Cardiac muscle cell (in vitro differentiated cells and primary cell): ENCODE results near the gene NFIA. TPM values are rescaled to one million over a fixed set of nuclear protein-coding genes. Genes with fewer than 3 reads are reported as not detected.

ENCODE experiments used
- DNase-seq, 2 donors: peaks; one replicate each; pipeline versions ENCODE4 v3.0.0 to v3.0.0-alpha.2; 2010 to 2017; ENCODE audit warnings: low read depth in 1 of 2, low spot score in 1 of 2
- H3K27ac ChIP-seq: fragments of 200-600 bp; sonication (generic); 2 replicates; pipeline ENCODE4 v1.5.1; 2016
- H3K27me3 ChIP-seq: fragments of 200-600 bp; sonication (generic); 2 replicates; pipeline ENCODE4 v1.6.0; 2016; ENCODE audit warnings: control low read depth
- H3K36me3 ChIP-seq: fragments of 200-600 bp; sonication (generic); 2 replicates; pipeline ENCODE4 v1.5.1; 2016; ENCODE audit warnings: control low read depth
- H3K4me1 ChIP-seq: fragments of 200-600 bp; sonication (generic); 2 replicates; pipeline ENCODE4 v1.8.1; 2017; ENCODE audit warnings: low read depth, mild to moderate bottlenecking, mixed run types
- H3K4me3 ChIP-seq: fragments of 200-600 bp; sonication (generic); 2 replicates; pipeline ENCODE4 v1.5.1; 2016; ENCODE audit warnings: mild to moderate bottlenecking
- H3K9me3 ChIP-seq: fragments of 200-600 bp; sonication (generic); 2 replicates; pipeline ENCODE4 v1.5.1; 2017; ENCODE audit warnings: low read depth, mild to moderate bottlenecking, control low read depth
- polyA plus RNA-seq: library from polyadenylated mRNA; unstranded; fragments of >200 nt; fragmentation: Nextera tagmentation; extraction: Ambion mirVana; gene quantifications from 2 replicates; pipeline ENCODE4 v1.2.1, GENCODE V29; 2016
- total RNA-seq: library from RNA; depleted of rRNA; stranded (reverse); fragments of >200 nt; gene quantifications from 2 replicates; pipeline ENCODE4 v1.2.3, GENCODE V29; 2016
- TF ChIP-seq, protein P1 (sequence below): IDR thresholded peaks from 2 replicates; pipeline ENCODE4 v1.5.1; 2012; ENCODE audit warnings: low read depth, mild to moderate bottlenecking, low read length

NFIA gene
- total and polyA plus RNA-seq, 2 experiments from 2014 or later, result 10.1 to 12.0 TPM

GRCh38 chr1:61386770-61387169 is 304.4 kb downstream of the NFIA start:
- no peaks in the 10 kb centered on the region for H3K27me3 ChIP-seq
- no peak overlapping the region for H3K4me3 ChIP-seq
- peaks cover 12% of the 10 kb centered on the region for H3K4me1 ChIP-seq
- no peaks in the 10 kb centered on the region for H3K36me3 ChIP-seq
- H3K27ac ChIP-seq, result peak overlapping the region; percentile 70
- no peaks in the 10 kb centered on the region for H3K9me3 ChIP-seq
- TF ChIP-seq, protein P1, sequence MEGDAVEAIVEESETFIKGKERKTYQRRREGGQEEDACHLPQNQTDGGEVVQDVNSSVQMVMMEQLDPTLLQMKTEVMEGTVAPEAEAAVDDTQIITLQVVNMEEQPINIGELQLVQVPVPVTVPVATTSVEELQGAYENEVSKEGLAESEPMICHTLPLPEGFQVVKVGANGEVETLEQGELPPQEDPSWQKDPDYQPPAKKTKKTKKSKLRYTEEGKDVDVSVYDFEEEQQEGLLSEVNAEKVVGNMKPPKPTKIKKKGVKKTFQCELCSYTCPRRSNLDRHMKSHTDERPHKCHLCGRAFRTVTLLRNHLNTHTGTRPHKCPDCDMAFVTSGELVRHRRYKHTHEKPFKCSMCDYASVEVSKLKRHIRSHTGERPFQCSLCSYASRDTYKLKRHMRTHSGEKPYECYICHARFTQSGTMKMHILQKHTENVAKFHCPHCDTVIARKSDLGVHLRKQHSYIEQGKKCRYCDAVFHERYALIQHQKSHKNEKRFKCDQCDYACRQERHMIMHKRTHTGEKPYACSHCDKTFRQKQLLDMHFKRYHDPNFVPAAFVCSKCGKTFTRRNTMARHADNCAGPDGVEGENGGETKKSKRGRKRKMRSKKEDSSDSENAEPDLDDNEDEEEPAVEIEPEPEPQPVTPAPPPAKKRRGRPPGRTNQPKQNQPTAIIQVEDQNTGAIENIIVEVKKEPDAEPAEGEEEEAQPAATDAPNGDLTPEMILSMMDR, result no peak
- DNase-seq, result no peak

- H3K27ac ChIP-seq, result no peak overlapping the region
- no peak overlapping the region for H3K4me3 ChIP-seq
- no peaks in the 10 kb centered on the region for H3K27me3 ChIP-seq
- TF ChIP-seq, protein P1, result no peak
- DNase-seq, result no peak
- H3K36me3 ChIP-seq, result no peaks in the 10 kb centered on the region
- H3K9me3 ChIP-seq, result no peaks in the 10 kb centered on the region
- H3K4me1 ChIP-seq, result peaks cover 17% of the 10 kb centered on the region
Measured at GRCh38 chr1:61387829-61388228, 305.5 kb downstream of the NFIA start.

DNA sequence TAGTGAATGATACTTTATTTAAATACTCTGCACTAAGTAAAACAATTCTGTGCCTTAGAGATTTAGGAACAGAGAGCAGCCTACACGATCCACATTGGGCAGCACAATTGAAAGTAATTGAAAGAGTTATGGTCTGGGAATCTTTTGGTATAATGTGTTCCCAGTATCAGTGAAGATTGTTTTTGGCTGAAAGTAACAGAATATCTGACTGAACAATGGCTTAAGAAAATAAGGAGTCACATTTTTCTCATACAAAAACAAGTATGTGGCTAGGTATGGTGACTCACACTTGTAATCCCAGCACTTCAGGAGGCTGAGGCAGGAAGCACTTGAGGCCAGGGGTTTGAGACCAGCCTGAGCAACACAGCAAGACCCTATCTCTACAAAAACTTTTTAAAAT is 306.2 kb downstream of the NFIA start:
- TF ChIP-seq, protein P1, result no peak
- no peak overlapping the region for H3K27ac ChIP-seq

DNA sequence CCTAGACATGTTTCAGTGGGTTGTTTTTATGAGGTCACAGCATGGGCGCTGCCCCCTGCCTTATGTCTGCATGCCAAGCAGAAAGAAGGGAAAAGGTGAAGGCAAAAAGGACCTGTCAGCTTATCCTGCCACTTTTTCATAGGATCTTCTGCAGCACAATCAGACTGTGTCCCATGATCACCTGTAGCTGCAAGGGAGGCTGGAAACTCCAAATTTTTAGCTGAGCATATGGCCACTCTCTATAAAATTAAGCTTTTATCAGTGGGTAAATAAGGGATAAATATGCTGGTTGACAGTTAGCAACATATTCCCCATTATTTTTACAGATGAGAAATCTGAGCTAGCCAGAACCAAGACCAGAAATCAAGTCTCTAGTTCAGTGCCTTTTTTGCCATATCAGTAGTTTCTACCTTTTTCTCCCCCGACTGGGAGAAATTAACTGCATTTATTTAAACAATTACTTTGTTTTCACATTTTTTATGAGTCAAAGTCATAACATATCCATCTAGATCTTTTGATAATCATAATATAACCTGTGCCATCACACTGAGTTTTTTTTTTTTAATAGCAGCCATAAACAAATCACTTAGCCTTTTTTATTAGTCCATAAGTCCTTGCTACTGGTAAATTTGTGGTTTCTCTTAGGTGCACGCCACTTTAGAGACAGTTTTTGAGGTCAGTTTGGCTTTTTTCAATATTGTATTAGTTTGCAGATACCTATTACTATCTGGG is 307.0 kb downstream of the NFIA start:
- no peak for DNase-seq
- Histone ChIP-seq H3K27me3 (no peaks in the 10 kb centered on the region), H3K27ac (no peak overlapping the region), H3K4me1 (peaks cover 17% of the 10 kb centered on the region), H3K4me3 (no peak overlapping the region), H3K36me3 (no peaks in the 10 kb centered on the region), H3K9me3 (no peaks in the 10 kb centered on the region)
- TF ChIP-seq, protein P1, result no peak

More for the DNA sequence above, 306.2 kb downstream of the NFIA start:
- Histone ChIP-seq H3K4me3 (no peak overlapping the region), H3K4me1 (peaks cover 17% of the 10 kb centered on the region), H3K27me3 (no peaks in the 10 kb centered on the region), H3K36me3 (no peaks in the 10 kb centered on the region), H3K9me3 (no peaks in the 10 kb centered on the region)
- DNase-seq, result peak in 1 of 2 donors; percentile 62

DNA sequence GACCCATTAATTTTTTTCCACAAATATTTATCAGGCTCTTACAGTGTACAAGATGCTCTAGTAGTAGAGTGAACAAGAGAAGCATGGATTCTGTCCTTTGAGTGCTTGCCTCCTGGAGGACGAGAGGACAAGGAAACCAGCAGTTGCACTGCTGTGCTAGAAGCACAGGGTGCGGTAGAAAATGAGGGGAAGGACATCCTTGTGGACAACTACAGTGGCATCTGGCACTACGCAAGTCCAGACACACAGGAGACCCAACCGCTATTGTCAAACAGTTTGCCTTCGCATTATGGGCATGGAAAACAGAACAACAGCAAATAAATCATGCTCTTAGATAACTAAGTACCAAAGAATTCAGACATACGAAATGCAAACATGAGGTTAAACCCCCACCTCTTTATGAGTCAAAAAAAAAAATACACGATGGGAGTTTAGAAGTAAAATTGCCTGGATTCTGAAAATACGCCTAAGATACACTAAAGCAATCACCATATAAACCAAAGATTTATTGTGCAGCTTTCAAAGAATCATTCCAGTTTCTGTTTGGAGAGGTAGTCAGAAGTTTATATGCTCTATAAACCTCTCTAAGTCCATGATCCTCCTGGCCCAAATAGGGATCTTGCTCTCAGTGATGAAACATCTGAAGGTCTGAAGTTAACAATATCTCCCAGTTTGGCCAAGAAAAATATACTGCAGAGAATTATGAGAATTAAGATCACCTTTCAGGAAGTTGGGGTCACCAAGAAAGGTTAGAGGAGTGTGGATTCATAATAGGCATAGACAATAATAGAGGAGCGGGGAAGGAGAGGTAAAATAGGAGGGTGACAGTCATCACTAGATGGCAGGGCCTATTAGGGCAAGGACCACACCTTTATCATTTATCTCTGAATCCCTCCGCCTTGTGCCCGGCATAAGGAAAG is 307.8 kb downstream of the NFIA start:
- Histone ChIP-seq H3K4me1 (peaks cover 17% of the 10 kb centered on the region), H3K27ac (no peak overlapping the region), H3K4me3 (no peak overlapping the region), H3K9me3 (no peaks in the 10 kb centered on the region), H3K36me3 (no peaks in the 10 kb centered on the region), H3K27me3 (no peaks in the 10 kb centered on the region)
- no peak for DNase-seq
- TF ChIP-seq, protein P1, result no peak
